Measurements from ENCODE around the gene PTPN14. TPM values are rescaled to one million over a fixed set of nuclear protein-coding genes. Genes with fewer than 3 reads are reported as not detected.

PTPN14 gene
- total and polyA plus RNA-seq, 11 donors, result 8.7 to 52.0 (median 33.5) TPM

GRCh38 chr1:214464445-214465287 is 86.7 kb downstream of the PTPN14 start:
- H3K4me1 ChIP-seq, result peaks cover 0 to 12% (median 1%) of the 10 kb centered on the region in 12 donors
- H3K36me3 ChIP-seq, result peaks cover 0 to 8% (median 0%) of the 10 kb centered on the region in 9 donors
- ATAC-seq, result peak in 3 of 4 donors; percentile 47 to 77 (median 70)
- no peak overlapping the region for H3K27ac ChIP-seq
- WGBS, 4 donors, result 61 to 89% (median 76%) methylated on average over 30 of the region's 30 CpGs
- intact Hi-C loops (cut with DNase I), result no loop called here
- no peaks in the 10 kb centered on the region for H3K27me3 ChIP-seq
- peak overlapping the region in 1 of 12 donors; percentile 31 for H3K4me3 ChIP-seq
- DNase-seq, result peak in 2 of 5 donors; percentile 29 to 50
- TF ChIP-seq CTCF (IDR thresholded peaks at IDR 0.05) (no peak), POLR2A (IDR thresholded peaks at IDR 0.05) (no peak)
- no peaks in the 10 kb centered on the region for H3K9me3 ChIP-seq

GRCh38 chr1:214463596-214463995 is 87.8 kb downstream of the PTPN14 start:
- ATAC-seq (no peak), DNase-seq (no peak)
- Histone ChIP-seq H3K36me3 (peaks cover 0 to 8% (median 0%) of the 10 kb centered on the region in 9 donors), H3K9me3 (no peaks in the 10 kb centered on the region), H3K27me3 (no peaks in the 10 kb centered on the region), H3K27ac (no peak overlapping the region), H3K4me3 (no peak overlapping the region), H3K4me1 (peaks cover 0 to 8% (median 0%) of the 10 kb centered on the region in 12 donors)
- intact Hi-C loops (cut with DNase I), result no loop called here
- WGBS, 4 donors, result 66 to 73% (median 68%) methylated on average over 2 of the region's 2 CpGs
- TF ChIP-seq CTCF (IDR thresholded peaks at IDR 0.05) (no peak), POLR2A (IDR thresholded peaks at IDR 0.05) (no peak)

DNA sequence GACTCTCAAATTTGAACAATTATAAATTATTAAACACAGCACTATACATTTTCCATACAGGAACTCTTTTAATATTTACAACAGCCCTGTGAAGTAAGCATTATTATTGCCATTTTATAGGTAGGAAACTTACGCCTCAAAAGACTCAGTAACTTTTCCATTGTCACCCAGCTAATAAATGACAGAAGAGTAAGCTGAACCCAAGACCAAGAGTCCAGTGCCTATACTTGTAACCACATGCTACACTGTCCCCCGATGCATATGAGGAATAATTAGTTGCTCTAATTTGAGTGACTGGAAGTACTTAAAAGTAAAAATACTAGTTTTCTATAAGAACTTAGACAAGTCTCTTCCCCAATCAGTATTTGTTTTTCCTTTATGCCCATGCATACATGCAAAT is 88.5 kb downstream of the PTPN14 start:
- Histone ChIP-seq H3K9me3 (no peaks in the 10 kb centered on the region), H3K4me3 (no peak overlapping the region), H3K27ac (no peak overlapping the region), H3K4me1 (peaks cover 0 to 7% (median 0%) of the 10 kb centered on the region in 12 donors), H3K36me3 (peaks cover 0 to 8% (median 0%) of the 10 kb centered on the region in 9 donors), H3K27me3 (no peaks in the 10 kb centered on the region)
- 95 to 99% (median 97%) methylated on average over 2 of the region's 2 CpGs for WGBS, 4 donors
- no peak for DNase-seq
- intact Hi-C loops (cut with DNase I), result no loop called here
- no peak for ATAC-seq
- no peak for TF ChIP-seq CTCF (IDR thresholded peaks at IDR 0.05)
- TF ChIP-seq POLR2A (IDR thresholded peaks at IDR 0.05), result no peak

GRCh38 chr1:214461305-214461704 is 90.1 kb downstream of the PTPN14 start:
- H3K36me3 ChIP-seq, result peaks cover 0 to 8% (median 0%) of the 10 kb centered on the region in 9 donors
- intact Hi-C loops (cut with DNase I), result no loop called here
- DNase-seq (no peak), ATAC-seq (no peak)
- H3K27ac ChIP-seq, result no peak overlapping the region
- TF ChIP-seq POLR2A (IDR thresholded peaks at IDR 0.05), result no peak
- no peak for TF ChIP-seq CTCF (IDR thresholded peaks at IDR 0.05)
- H3K9me3 ChIP-seq, result no peaks in the 10 kb centered on the region
- H3K4me3 ChIP-seq, result no peak overlapping the region
- H3K4me1 ChIP-seq, result peaks cover 0 to 10% (median 2%) of the 10 kb centered on the region in 12 donors
- H3K27me3 ChIP-seq, result no peaks in the 10 kb centered on the region
- 97 to 100% (median 98%) methylated on average over 4 of the region's 4 CpGs for WGBS, 4 donors
